Neural crest cell (in vitro differentiated cells): Measurements from ENCODE around the gene HIF1AN. TPM values are rescaled to one million over a fixed set of nuclear protein-coding genes. Genes with fewer than 3 reads are reported as not detected.

ENCODE experiments used
- DNase-seq: peaks from one replicate; pipeline ENCODE4 v3.0.0; 2021; ENCODE audit warnings: low read depth, mixed read lengths, low spot score
- H3K27ac Mint-ChIP-seq: one replicate; pipeline ENCODE4 v1.8.0; 2021; ENCODE audit warnings: mild to moderate bottlenecking, mixed read lengths; ENCODE audit not compliant: unreplicated experiment
- H3K27me3 Mint-ChIP-seq: 2 replicates; pipeline ENCODE4 v1.8.0; 2021; ENCODE audit warnings: low read depth, mild to moderate bottlenecking, mixed read lengths
- H3K36me3 Mint-ChIP-seq: 2 replicates; pipeline ENCODE4 v1.8.0; 2021; ENCODE audit warnings: low read depth, mild to moderate bottlenecking, mixed read lengths
- H3K4me1 Mint-ChIP-seq: 2 replicates; pipeline ENCODE4 v1.8.0; 2021; ENCODE audit warnings: mixed read lengths
- H3K4me3 Mint-ChIP-seq: one replicate; pipeline ENCODE4 v1.8.0; 2021; ENCODE audit warnings: mild to moderate bottlenecking, mixed read lengths
- H3K9me3 Mint-ChIP-seq: 2 replicates; pipeline ENCODE4 v1.8.0; 2021; ENCODE audit warnings: mixed read lengths
- CTCF ChIP-seq: fragments of 200-600 bp; sonication (generic); conservative IDR thresholded peaks from 2 replicates; pipeline ENCODE4 v1.5.0; 2021; ENCODE audit warnings: antibody characterized with exemption, mild to moderate bottlenecking
- long read RNA-seq: library from polyadenylated mRNA; unstranded; transcript quantifications from one replicate; pipeline ENCODE4 v2.0.0, GENCODE V29; 2020
- total RNA-seq: library from RNA; stranded (reverse); gene quantifications from 2 replicates; pipeline ENCODE4 v1.2.1, GENCODE V29; 2021

HIF1AN gene
- total RNA-seq: 55.7 and 62.9 TPM in 2 replicates
- long read RNA-seq, full-length matches to known transcripts: 31 of 65 reads
- long read RNA-seq, partial matches to known transcripts: 22 of 65 reads
- long read RNA-seq, other reads (novel, unspliced or antisense): 12 of 65 reads

GRCh38 chr10:100535715-100536353, at the start of gene HIF1AN:
Gene HIF1AN, plus strand, starts transcription at chr10:100535943. Its CDS starts 16 bp downstream, at chr10:100535959.
- Mint-ChIP-seq H3K4me3 (no peak within 1 kb of the TSS), H3K27me3 (no peaks in the 10 kb centered on the region), H3K36me3 (peaks cover 3% of the 10 kb centered on the region), H3K9me3 (no peaks in the 10 kb centered on the region), H3K4me1 (peaks cover 3% of the 10 kb centered on the region), H3K27ac (no peak within 1 kb of the TSS)
- TF ChIP-seq CTCF: peak; percentile 93
- DNase-seq: peak; percentile 86

- peaks cover 10% of the 10 kb centered on the region for H3K36me3 Mint-ChIP-seq
- no peak overlapping the region for H3K4me3 Mint-ChIP-seq
- H3K4me1 Mint-ChIP-seq: peaks cover 47% of the 10 kb centered on the region
- H3K9me3 Mint-ChIP-seq: no peaks in the 10 kb centered on the region
- H3K27me3 Mint-ChIP-seq: peaks cover 28% of the 10 kb centered on the region
- H3K27ac Mint-ChIP-seq: no peak overlapping the region
- DNase-seq: no peak
- TF ChIP-seq CTCF: no peak
Observed at GRCh38 chr10:100487529-100487928, 48.2 kb upstream of the HIF1AN start.

DNA sequence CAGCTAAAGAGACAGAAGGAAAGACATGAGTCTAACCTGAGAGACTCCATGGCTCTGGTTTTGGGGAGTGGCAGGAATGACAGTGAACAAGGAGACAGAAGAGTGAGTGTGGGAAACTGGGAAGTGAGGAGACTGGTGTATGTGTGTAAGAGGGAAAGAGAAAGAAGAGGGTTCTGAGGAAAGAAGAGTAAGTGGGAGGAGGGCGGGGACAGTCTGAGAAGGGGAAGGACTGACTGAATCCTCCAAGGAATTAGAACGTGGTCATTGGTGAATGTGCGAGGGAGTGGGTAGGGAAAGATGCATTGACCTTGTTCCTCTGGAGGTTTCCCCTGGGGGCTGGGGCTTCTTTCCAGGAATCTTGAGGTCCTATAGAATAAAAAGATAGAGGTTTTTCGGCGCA, 46.3 kb upstream of the HIF1AN start:
- Mint-ChIP-seq H3K27me3 (peaks cover 10% of the 10 kb centered on the region), H3K36me3 (peaks cover 20% of the 10 kb centered on the region)

GRCh38 chr10:100490531-100490930, 45.2 kb upstream of the HIF1AN start:
- no peaks in the 10 kb centered on the region for H3K9me3 Mint-ChIP-seq

More for the DNA sequence above, 46.3 kb upstream of the HIF1AN start:
- DNase-seq: no peak
- Mint-ChIP-seq H3K4me1 (peaks cover 30% of the 10 kb centered on the region), H3K9me3 (no peaks in the 10 kb centered on the region), H3K27ac (no peak overlapping the region), H3K4me3 (no peak overlapping the region)
- no peak for TF ChIP-seq CTCF

DNA sequence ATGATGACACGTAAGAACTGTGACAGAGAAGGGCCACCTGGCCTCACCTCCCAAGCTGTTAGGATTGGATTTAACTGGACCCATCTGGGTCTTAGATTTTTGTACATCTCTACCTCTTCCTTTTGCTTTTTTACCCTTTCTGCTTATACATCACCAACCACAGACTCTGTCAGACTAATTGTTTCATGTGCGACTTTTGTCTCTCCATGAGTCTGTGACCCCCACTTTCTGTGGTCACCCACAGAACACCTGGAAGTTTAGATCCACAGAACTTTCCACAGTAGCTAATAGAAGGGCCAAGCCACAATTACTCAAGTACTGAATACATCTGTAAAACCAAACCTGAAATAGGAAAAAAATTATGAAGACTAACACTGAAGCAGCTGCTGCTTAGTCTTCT, 39.2 kb upstream of the HIF1AN start:
- Mint-ChIP-seq H3K4me3 (no peak overlapping the region), H3K27ac (no peak overlapping the region), H3K4me1 (peaks cover 9% of the 10 kb centered on the region), H3K36me3 (peaks cover 20% of the 10 kb centered on the region), H3K27me3 (no peaks in the 10 kb centered on the region), H3K9me3 (no peaks in the 10 kb centered on the region)
- DNase-seq: no peak
- no peak for TF ChIP-seq CTCF

More at GRCh38 chr10:100490531-100490930, 45.2 kb upstream of the HIF1AN start:
- peaks cover 18% of the 10 kb centered on the region for H3K4me1 Mint-ChIP-seq
- TF ChIP-seq CTCF: no peak
- no peak for DNase-seq
- H3K4me3 Mint-ChIP-seq: no peak overlapping the region
- H3K27ac Mint-ChIP-seq: no peak overlapping the region
- H3K36me3 Mint-ChIP-seq: peaks cover 20% of the 10 kb centered on the region
- H3K27me3 Mint-ChIP-seq: peaks cover 4% of the 10 kb centered on the region
